Activated CD8-positive, alpha-beta memory T cell treated with anti-CD3 and anti-CD28 coated beads for 24 hours (primary cell): ENCODE measurements around the gene NDUFC2.
"Not testable (repeated sequence)": the region's sequence is repeated elsewhere in the genome, so short reads cannot be mapped to it uniquely, and the experiment has no call there.

Experiments
- DNase-seq: peaks from one replicate; pipeline ENCODE4 v3.0.0-alpha.2; 2020

Gene NDUFC2

GRCh38 chr11:78050964-78051831, 28.5 kb downstream of the NDUFC2 start:
- no peak for DNase-seq

GRCh38 chr11:78049348-78049747, 30.3 kb downstream of the NDUFC2 start:
- no peak for DNase-seq

GRCh38 chr11:78048561-78048960, 31.1 kb downstream of the NDUFC2 start:
- DNase-seq: no peak

- DNase-seq: no peak
These were observed 33.2 kb downstream of the NDUFC2 start for GRCh38 chr11:78046486-78046854.

GRCh38 chr11:78045851-78046485, 33.7 kb downstream of the NDUFC2 start:
- DNase-seq: peak; percentile 94

GRCh38 chr11:78044706-78045105, 35.0 kb downstream of the NDUFC2 start:
- no peak for DNase-seq

- no peak for DNase-seq
These were observed 37.7 kb downstream of the NDUFC2 start for GRCh38 chr11:78041843-78042440.

GRCh38 chr11:78041380-78041719, 38.3 kb downstream of the NDUFC2 start:
- not testable (repeated sequence) for DNase-seq

GRCh38 chr11:78040691-78041379, 38.8 kb downstream of the NDUFC2 start:
- no peak for DNase-seq

- DNase-seq: peak; percentile 70
These were observed 39.6 kb downstream of the NDUFC2 start for GRCh38 chr11:78039919-78040671.

GRCh38 chr11:78039391-78039918, 40.2 kb downstream of the NDUFC2 start:
- DNase-seq: no peak

GRCh38 chr11:78038697-78039313, 40.9 kb downstream of the NDUFC2 start:
- no peak for DNase-seq

- DNase-seq: no peak
These were observed 41.6 kb downstream of the NDUFC2 start for GRCh38 chr11:78037825-78038620.

GRCh38 chr11:78037056-78037455, 42.6 kb downstream of the NDUFC2 start:
- DNase-seq: no peak

GRCh38 chr11:78036313-78036712, 43.3 kb downstream of the NDUFC2 start:
- DNase-seq: no peak

GRCh38 chr11:78034623-78035022, 45.0 kb downstream of the NDUFC2 start:
- no peak for DNase-seq

- DNase-seq: no peak
These were observed 46.6 kb downstream of the NDUFC2 start for GRCh38 chr11:78033040-78033439.

GRCh38 chr11:78032090-78032489, 47.6 kb downstream of the NDUFC2 start:
- DNase-seq: no peak

- DNase-seq: no peak
These were observed 48.0 kb downstream of the NDUFC2 start for GRCh38 chr11:78031629-78032028.

- DNase-seq: no peak
These were observed 49.0 kb downstream of the NDUFC2 start for GRCh38 chr11:78030429-78031325.
